Kidney (tissue), 14 donors: ENCODE results near the gene XRCC4. TPM values are rescaled to one million over a fixed set of nuclear protein-coding genes. Genes with fewer than 3 reads are reported as not detected.

Experiments
- DNase-seq, 5 donors: peaks; one replicate each; pipeline ENCODE4 v3.0.0-alpha.2; 2013 to 2020
- FAIRE-seq: peaks from 2 replicates; lab custom pipeline; 2012; peaks lifted over from hg19 to GRCh38; lab: Jason Lieb, UNC
- H3K27ac ChIP-seq, 2 donors: one replicate each; pipeline ENCODE4 v1.7.0; 2013; ENCODE audit warnings: low read depth in 2 of 2, low read length in 2 of 2, inconsistent platforms in 1 of 2
- H3K27me3 ChIP-seq: one replicate; pipeline ENCODE4 v1.7.1; 2013; ENCODE audit warnings: low read length, inconsistent platforms; ENCODE audit not compliant: control insufficient read depth, insufficient read depth
- H3K36me3 ChIP-seq, 3 donors: one replicate each; pipeline versions ENCODE4 v1.7.0 to v1.7.1; 2013; ENCODE audit warnings: low read length in 3 of 3, control low read depth in 1 of 3, inconsistent platforms in 1 of 3; ENCODE audit not compliant: insufficient read depth in 3 of 3, control insufficient read depth in 2 of 3
- H3K4me1 ChIP-seq, 3 donors: one replicate each; pipeline versions ENCODE4 v1.7.0 to v1.7.1; 2013; ENCODE audit warnings: low read length in 3 of 3, inconsistent platforms in 1 of 3, low read depth in 1 of 3; ENCODE audit not compliant: control insufficient read depth in 2 of 3, insufficient read depth in 2 of 3
- H3K4me3 ChIP-seq, 3 donors: one replicate each; pipeline versions ENCODE4 v1.7.0 to v1.8.1; 2013; ENCODE audit warnings: low read length in 3 of 3, control low read depth in 1 of 3, inconsistent platforms in 1 of 3
- H3K9ac ChIP-seq, 3 donors: one replicate each; pipeline versions ENCODE4 v1.7.0 to v1.7.1; 2013; ENCODE audit warnings: low read length in 3 of 3, control low read depth in 1 of 3, inconsistent platforms in 1 of 3
- H3K9me3 ChIP-seq, 3 donors: one replicate each; pipeline versions ENCODE4 v1.7.0 to v1.7.1; 2013; ENCODE audit warnings: low read length in 3 of 3, control low read depth in 1 of 3, inconsistent platforms in 1 of 3; ENCODE audit not compliant: control insufficient read depth in 2 of 3, insufficient read depth in 1 of 3
- CTCF ChIP-seq: IDR thresholded peaks from 3 replicates; pipeline ENCODE4 v1.5.1; 2012; ENCODE audit warnings: mild to moderate bottlenecking, moderate library complexity, borderline replicate concordance; ENCODE audit not compliant: insufficient read depth; ENCODE audit errors: extremely low read depth
- intact Hi-C: fragments of 100-400 bp; cut with DNase I; formaldehyde crosslinking; loops from one replicate; pipeline ENCODE4 v1.11.1; 2022
- polyA plus RNA-seq: library from polyadenylated mRNA; stranded (reverse); fragments of 350-450 nt; fragmentation: Illumina TruSeq; extraction: RNeasy Lipid Tissue Mini Kit (QIAGEN cat#74804); gene quantifications from one replicate; pipeline ENCODE4 v1.2.3, GENCODE V29; 2014; ENCODE audit warnings: low read depth, low replicate concordance; ENCODE audit not compliant: insufficient read depth
- total RNA-seq: library from RNA; stranded (reverse); fragmentation: NEBNext Ultra II Directional; extraction: Animal tissue kit (Norgen Biotek cat#: 25700); gene quantifications from one replicate; pipeline ENCODE4 v1.2.1, GENCODE V29; 2021
- donor health status: control.
- donor health status: control.
- donor health status: control.
- donor health status: control.
- donor health status: control.
- donor health status: DM: yes; HTN: yes; CAD: no.
- donor health status: Normal renal cell carcinoma (clear cell type).

Gene XRCC4
- total and polyA plus RNA-seq, 2 donors from 2014 or later, result 8.5 to 9.4 TPM

DNA sequence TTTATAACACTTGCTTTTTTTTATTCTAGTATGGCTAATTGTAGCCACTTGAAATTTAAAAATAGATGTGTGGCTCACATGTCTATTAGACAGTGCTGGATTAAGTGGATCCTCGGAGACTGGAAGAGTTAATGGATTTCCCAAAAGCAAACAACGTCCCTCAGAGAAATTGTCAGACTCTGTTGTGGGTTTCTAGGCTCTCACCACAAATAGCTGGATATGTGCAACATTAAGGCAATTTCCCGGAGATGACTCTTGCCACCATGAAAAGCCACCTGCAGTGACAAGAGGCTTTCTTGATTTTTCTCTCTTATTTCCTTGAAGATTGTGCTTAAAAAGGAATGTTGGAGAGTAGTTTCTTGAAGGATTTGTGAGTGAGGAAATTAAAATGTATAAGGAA, 43.3 kb upstream of the XRCC4 start:
- Histone ChIP-seq H3K4me3 (no peak overlapping the region), H3K36me3 (no peaks in the 10 kb centered on the region), H3K4me1 (peaks cover 0 to 4% (median 0%) of the 10 kb centered on the region in 3 donors), H3K9me3 (no peaks in the 10 kb centered on the region), H3K27me3 (no peaks in the 10 kb centered on the region), H3K9ac (no peak overlapping the region), H3K27ac (no peak overlapping the region)
- no peak for TF ChIP-seq CTCF
- FAIRE-seq, result no peak
- no peak for DNase-seq
- intact Hi-C loops, result no loop called here

- FAIRE-seq (no peak), DNase-seq (no peak)
- Histone ChIP-seq H3K27ac (no peak overlapping the region), H3K9ac (no peak overlapping the region), H3K9me3 (no peaks in the 10 kb centered on the region), H3K27me3 (no peaks in the 10 kb centered on the region), H3K36me3 (no peaks in the 10 kb centered on the region), H3K4me1 (peaks cover 0 to 4% (median 0%) of the 10 kb centered on the region in 3 donors), H3K4me3 (no peak overlapping the region)
- TF ChIP-seq CTCF, result no peak
- intact Hi-C loops, result no loop called here
These were observed 42.7 kb upstream of the XRCC4 start for GRCh38 chr5:83034528-83035207.

GRCh38 chr5:83035373-83036100, 41.8 kb upstream of the XRCC4 start:
- no peaks in the 10 kb centered on the region for H3K27me3 ChIP-seq
- no peaks in the 10 kb centered on the region for H3K36me3 ChIP-seq
- intact Hi-C loops, result no loop called here
- no peaks in the 10 kb centered on the region for H3K9me3 ChIP-seq
- H3K4me1 ChIP-seq, result peaks cover 0 to 4% (median 0%) of the 10 kb centered on the region in 3 donors
- TF ChIP-seq CTCF, result no peak
- H3K9ac ChIP-seq, result no peak overlapping the region
- H3K27ac ChIP-seq, result no peak overlapping the region
- FAIRE-seq (no peak), DNase-seq (peak in 1 of 5 donors; percentile 32)
- H3K4me3 ChIP-seq, result no peak overlapping the region
